HG03378 (cell line): ENCODE results near the gene YPEL3.

Experiments
- ATAC-seq: cut with Tn5 transposase; IDR thresholded peaks from one replicate; pipeline ENCODE4 v1.9.1; 2021; ENCODE audit warnings: mild to moderate bottlenecking, moderate library complexity; ENCODE audit not compliant: unreplicated experiment

The YPEL3 gene

GRCh38 chr16:30091474-30092372 lies 4.3 kb downstream of the YPEL3 start, which contains the start of gene TBX6:
TSS of gene TBX6 (minus strand) at chr16:30091924. CDS start at chr16:30091193, 731 bp downstream.
- ATAC-seq = peak; percentile 53

- ATAC-seq = no peak
Measured at GRCh38 chr16:30090610-30091331, 5.2 kb downstream of the YPEL3 start.

GRCh38 chr16:30088832-30089624 lies 7.0 kb downstream of the YPEL3 start:
- ATAC-seq = no peak

DNA sequence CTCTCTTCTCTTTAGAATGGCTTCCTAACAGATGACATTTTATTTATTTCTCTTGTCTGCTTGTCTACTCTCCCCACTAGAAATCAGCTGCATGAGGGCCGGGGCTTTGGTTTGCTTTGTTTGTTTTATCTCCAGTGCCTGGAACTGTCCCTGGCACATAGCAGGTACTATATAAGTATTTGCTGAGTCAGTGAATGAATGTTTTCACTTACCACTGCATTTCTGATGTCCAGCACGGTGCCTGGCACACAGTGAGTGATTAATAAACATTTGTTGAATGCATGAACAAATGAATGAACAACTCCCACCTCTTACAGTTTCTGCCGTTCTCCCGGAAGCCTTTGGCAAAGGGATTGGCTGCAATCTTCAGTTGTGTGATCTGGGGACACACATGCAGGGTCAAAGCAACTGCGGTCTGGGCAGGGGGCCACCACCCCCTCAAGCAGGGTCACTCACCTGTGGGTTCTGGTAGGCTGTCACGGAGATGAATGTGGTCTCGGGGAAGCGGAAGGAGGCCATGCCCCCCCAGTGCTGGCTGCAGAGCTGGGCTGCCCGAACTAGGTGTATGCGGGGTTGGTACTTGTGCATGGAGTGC lies 7.7 kb downstream of the YPEL3 start:
- ATAC-seq = no peak

DNA sequence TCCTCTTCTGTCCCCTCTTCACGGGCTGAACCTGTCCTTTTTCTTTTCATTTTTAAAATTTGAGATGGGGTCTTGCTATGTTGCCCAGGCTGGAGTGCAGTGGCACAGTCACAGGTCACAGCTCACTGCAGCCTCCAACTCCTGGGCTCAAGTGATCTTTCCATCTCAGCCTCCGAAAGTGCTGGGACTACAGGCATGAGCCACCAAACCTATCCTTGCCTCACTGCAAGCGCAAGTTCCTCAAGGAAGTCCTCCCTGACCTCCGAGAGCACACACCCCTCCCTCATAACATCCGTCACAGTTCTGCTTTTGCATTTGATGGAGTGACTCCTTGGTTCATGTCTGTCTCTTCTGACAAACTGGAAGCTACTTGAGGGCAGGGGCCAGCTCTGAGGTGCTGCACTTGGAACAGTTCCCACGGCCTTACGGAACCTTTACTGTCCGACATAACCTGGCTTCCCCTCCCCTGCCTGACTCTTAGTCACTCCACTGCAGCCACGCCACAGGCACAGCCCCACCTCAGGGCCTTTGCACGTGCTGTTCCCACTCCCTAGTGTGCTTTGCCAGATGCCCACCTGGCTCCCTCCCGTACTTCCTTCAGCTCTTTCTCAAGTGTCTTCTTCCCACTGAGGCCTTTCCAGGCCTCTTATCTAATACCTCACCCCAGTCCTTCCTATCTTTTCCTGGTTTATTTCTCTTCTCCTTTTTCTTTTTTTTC lies 8.7 kb downstream of the YPEL3 start:
- ATAC-seq = no peak

DNA sequence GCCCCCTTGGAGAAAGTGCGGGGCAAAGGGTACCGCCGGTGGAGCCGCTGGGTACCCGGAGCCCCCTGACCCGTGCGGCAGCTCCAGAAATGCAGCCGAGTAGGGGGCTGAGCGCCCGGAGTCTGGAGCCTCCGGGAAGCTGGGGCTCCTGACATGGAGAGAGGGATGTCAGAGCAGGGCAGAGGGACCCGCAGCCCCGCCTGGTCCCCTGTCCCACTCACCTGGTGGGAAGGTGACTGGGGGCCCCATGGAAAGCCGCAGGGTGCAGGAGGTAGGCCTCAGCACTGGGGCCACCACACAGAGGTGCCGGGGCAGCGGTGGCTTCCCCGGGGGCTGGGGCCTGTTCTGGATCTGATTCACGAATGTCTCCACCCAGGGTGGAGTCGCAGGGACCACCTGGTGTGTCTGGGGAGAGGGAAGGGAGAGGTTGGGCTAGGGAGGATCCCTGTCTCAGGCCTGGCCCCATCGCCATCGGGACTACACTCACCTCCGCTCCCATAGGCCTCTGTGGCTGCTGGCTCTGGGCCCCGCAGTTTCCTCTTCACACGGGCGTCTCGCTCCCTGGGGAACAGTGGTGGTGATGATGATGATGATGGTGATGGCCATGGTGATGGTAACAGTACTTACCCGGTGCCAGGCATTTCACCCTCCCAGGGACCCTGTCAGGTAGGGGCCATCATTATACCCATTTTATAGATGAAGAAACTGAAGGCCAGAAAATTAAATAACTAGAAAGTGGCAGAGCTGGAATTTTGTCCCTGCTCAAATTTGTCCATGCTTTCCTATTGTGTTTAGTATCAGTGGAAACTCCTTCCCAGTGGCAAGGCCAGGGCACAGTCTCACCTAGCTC lies 9.5 kb downstream of the YPEL3 start:
- no peak for ATAC-seq

DNA sequence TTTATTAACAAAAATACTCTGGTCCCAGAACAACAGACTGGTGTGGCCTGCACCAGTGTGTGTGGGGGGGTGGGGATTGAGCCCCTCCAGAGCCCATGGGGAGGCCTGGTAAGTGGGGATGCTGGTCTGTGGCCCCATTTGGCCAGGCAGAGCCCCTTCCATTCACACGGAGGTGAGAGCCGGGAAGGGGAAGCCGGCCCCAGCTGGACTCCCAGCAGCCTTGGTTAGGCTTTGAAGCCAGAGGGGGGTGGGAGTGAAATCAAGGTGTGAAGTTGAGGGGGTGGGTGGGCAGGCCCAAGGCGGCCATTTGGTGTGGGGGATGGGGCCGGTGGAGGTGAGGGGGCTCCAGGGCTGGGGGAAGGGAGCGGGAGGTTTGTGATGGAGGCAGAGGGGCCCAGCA lies 10.2 kb downstream of the YPEL3 start:
- no peak for ATAC-seq

DNA sequence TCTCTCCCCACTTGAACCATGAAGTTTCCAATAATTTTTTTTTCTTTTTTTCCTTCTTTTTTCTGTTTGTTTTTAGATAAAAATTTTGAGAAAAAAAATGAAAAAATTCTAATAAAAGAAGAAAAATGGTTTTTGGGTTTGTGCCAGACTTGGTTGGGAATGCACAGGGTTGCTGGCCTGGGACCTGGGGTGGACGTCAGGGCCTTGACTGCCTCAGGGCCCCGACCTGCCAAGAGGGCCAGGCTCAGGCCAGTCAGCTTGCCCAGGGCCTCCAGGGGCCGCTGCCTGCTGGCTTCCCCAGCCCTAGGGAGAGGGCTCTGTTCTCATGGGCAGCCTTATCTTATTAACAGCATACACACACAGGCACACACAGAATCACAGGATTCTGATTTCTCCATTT lies 10.8 kb downstream of the YPEL3 start:
- ATAC-seq = no peak

- no peak for ATAC-seq
Measured at GRCh38 chr16:30084816-30085159, 11.2 kb downstream of the YPEL3 start.

DNA sequence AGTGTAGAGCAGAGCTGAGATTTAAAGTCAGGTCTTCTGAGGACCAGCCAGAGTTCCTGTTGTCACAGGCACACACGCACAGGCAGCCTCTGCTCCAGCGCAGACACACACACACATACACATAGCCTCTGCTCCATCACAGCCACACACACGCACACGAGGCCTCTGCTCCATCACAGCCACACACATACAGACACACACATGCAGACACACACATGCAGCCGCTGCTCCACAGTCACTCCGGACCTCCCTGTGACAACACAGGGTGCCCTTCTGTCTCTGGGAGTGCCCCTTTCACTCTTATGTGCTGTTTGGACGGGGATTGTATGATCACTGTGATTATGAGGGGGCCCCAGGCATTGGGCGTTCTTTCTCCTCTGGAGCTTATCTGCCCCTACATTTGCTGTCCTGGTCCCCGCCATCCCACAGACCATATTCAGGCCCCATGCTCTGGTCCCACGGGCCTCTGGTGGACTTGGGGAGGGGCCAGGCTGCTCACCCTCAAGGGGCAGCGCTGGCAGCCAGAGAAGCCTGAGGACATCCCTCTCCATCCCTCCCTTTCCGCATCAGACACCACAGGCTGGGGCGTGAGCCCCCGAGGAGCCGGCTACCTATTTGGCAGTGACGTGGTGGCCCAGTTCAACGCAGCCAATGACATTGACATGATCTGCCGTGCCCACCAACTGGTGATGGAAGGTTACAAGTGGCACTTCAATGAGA lies 11.8 kb downstream of the YPEL3 start:
- no peak for ATAC-seq

DNA sequence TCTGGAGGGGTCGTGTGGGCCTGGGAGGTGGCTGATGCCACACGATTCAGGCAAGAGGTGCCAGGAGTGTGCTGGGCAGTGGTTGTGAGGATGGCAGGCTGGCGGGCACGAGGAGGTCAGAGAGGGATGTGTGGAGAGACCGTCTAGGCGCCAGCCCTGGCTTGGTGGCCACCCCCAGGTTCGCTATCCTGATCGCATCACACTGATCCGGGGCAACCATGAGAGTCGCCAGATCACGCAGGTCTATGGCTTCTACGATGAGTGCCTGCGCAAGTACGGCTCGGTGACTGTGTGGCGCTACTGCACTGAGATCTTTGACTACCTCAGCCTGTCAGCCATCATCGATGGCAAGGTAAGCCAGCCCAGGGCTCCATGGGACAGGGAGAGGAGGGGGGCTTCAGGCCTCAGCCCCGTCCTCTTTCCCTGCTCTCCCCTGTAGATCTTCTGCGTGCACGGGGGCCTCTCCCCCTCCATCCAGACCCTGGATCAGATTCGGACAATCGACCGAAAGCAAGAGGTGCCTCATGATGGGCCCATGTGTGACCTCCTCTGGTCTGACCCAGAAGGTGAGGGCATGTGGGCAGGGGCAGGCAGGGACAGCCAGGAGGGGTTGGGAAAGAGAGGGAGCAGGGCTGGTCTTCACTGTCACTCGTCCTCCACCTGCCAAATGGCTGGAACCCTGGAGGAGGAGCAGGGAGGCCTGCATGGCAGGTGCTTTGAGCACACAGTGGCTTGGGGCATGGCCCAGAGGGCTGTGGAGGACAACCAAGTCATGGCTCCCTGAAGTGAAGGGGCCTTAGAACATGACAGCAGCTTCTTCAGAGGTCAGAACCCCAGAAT lies 12.6 kb downstream of the YPEL3 start:
- no peak for ATAC-seq

DNA sequence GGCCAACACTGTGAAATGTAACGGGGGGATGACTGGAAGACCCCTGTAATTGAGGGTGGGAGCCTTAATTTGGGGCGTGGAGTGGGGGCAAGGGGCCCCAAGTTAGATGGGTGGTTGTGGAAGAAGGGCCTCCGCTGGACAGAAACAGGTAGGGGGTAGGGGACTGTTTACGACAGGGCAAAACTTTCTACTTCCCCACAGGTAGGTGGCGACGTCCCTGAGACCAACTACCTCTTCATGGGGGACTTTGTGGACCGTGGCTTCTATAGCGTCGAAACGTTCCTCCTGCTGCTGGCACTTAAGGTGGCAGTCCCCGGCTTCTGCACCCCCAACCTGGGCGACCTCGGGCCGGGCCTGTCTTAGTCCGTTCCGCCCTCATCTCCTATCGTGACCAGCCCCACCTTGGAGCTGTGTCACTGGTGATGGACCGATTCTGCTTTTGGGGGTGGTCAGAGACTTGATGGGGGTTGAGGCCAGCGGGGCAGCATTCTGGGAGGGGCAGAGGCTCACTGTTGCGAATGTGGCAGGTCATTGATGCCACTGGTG lies 13.4 kb downstream of the YPEL3 start:
- ATAC-seq = no peak

- no peak for ATAC-seq
Measured at GRCh38 chr16:30079480-30079879, 16.5 kb downstream of the YPEL3 start.

GRCh38 chr16:30078744-30079143 lies 17.3 kb downstream of the YPEL3 start:
- no peak for ATAC-seq

DNA sequence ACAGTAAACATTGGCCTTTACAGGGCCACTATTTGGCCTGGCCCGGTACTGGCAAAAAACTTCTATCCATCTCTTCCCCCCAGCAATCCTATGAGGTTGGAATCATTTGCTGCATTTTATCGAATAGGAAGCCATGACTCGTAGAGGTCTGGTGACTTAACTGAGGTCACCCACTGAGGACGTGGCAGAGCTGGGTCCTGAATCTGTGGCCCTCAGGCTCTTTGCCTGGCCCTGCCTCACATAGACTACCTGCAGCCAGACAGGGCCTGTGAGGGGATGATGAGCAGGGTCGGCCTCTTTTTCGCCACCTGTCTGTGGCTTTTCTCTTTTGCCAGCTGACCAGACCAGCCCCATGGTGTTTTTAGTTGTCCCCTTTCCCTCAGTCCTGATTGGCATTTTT lies 18.4 kb downstream of the YPEL3 start:
- ATAC-seq = no peak

GRCh38 chr16:30076276-30076791 lies 19.7 kb downstream of the YPEL3 start:
- no peak for ATAC-seq

- no peak for ATAC-seq
Measured at GRCh38 chr16:30075503-30076275, 20.3 kb downstream of the YPEL3 start, which contains the start of gene PPP4C. TSS of gene PPP4C (plus strand) at chr16:30075994. CDS start at chr16:30076378, 384 bp downstream.
